ENCODE results near the gene PPRC1.

The PPRC1 gene

DNA sequence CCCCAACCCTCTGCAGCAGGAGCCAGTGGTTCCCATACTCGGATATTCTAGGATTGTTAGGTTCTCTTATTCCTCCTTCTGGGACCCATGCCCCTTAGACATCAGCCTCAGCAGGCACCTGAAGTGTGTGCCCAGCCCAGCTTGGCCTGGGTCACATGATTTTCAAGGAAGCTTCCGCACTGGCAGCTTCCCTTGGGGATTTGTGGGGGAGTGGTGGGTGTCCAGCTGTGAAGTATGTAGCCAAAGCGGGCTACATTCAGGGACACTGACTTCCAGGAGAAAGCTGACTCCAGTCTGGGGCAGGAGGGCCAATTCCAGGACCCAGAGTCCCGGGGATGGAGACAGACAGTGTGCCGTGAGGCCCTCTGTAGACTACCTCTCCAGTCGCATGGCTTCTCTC lies 14.0 kb upstream of the PPRC1 start:
- peak overlapping the region; percentile 76 for H3K4me3 ChIP-seq (ENCODE audit: low read depth, low read length)

DNA sequence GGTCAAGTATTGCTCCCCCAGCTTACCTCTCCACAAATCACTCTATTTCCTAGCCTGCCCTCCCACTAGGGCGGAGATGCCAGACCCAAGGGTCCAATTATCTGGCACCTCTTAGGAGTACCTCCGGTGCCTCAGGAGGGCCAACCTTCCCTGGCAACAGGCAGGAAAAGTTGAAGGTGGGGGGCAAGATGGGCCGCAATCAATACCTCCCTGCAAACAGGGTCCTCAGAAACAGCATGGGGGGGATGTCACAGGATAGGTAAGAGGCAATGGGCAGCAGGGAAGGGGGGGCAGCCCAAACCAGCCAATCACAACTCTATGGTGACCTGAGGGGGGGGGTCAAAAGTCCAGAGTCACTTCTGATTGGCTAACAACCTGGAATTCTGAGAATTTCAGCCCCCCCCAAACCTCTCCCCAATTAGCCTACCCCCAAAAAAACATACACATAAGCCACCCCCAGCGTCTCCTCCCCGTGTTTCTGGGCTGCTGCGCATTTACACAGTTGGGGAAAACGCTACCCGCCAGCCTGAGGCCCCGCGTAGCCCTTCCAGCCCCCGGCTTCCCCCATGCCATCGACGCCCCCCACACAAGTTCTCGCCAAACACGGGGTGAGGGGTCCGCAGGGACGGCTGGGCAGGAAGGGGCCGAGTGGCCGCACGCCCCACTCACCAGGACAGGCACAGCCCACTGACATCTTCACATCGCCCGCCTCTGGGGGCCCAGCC lies 13.3 kb upstream of the PPRC1 start:
- peak overlapping the region; percentile 76 for H3K4me3 ChIP-seq (ENCODE audit: low read depth, low read length)

GRCh38 chr10:102120142-102120990 lies 12.5 kb upstream of the PPRC1 start, which contains the start of gene LDB1:
TSS of gene LDB1 (minus strand) at chr10:102120368. CDS start at chr10:102120110, 258 bp downstream.
- peak within 1 kb of the TSS; percentile 76 for H3K4me3 ChIP-seq (ENCODE audit: low read depth, low read length)

DNA sequence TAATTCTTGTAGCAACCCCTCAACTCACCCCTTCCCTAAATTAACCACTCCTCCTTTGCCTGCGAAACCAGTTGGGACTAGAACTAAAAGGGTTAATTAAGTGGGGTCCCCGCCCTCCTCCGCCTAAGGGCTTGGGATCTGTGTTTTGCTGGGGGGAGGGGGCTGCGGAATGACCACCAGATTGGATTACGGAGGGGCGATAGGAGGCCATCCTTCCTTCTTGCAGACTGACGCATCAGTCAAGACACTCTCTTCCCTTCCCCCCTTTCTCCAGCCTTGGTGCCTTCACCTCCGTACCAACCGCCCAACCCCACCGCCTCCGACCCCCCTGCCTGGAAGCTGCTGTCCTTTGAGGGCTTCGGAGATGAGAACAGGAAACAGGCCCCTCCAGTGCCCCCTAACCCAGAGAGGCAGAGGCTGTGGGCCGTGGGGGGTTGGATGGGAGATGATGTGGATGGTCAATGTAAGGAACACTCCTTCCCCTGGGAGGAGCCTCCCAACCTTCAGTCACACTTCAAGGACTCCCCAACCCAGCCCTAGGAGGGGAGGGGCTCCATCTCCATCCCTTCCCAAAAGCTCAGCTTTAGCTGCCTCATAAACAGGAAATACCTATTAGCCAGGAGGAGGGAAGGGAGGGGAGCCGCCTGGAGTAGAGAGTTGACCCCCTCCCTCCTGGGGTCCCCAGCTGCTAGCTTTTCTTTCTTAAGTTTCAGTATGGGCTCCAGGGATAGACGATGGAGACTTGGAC lies 11.7 kb upstream of the PPRC1 start:
- peak overlapping the region; percentile 76 for H3K4me3 ChIP-seq (ENCODE audit: low read depth, low read length)

- peak overlapping the region; percentile 76 for H3K4me3 ChIP-seq (ENCODE audit: low read depth, low read length)
Measured at GRCh38 chr10:102121739-102122372, 11.0 kb upstream of the PPRC1 start.

DNA sequence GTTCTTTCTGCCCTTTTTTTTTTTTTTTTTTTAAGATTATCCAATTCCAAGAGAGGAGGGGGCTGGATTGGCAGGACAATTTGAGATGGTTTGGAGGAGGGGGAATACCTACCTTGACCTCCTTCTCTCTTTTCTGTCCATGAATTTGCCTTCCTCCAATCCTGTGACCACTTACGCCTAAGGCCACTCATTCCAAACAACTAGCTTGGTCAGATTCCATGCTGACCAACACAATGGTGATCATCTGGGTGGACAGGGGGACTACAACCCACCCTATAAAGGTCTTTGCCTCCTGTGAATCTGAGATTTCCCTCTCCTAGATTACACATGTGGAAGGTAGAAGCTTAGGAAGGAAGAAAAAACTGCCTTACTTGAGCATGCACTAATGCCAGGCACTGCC lies 10.4 kb upstream of the PPRC1 start:
- no peak overlapping the region for H3K4me3 ChIP-seq (ENCODE audit: low read depth, low read length)

- no peak overlapping the region for H3K4me3 ChIP-seq (ENCODE audit: low read depth, low read length)
Measured at GRCh38 chr10:102123223-102123622, 9.6 kb upstream of the PPRC1 start.

- H3K4me3 ChIP-seq (ENCODE audit: low read depth, low read length): no peak overlapping the region
Measured at GRCh38 chr10:102131286-102132170, 1.3 kb upstream of the PPRC1 start.

DNA sequence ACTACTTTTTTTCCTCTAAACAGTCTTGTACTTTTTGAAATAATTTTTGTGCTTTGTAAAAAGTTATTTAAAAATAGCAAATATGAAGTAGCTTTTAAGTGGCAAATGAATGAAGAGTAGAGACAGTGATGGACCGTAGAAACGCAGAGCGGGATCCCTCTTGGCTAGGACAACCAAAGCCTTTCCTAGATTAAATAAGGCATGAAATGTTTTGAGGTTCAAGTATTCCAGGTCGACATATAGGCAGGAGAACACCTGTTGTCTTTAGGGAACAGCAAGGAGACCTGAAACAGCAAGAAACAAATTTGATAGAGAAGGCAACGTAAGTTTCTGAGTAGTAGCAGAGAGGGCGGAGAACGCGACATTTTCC lies 662 bp upstream of the PPRC1 start:
- H3K4me3 ChIP-seq (ENCODE audit: low read depth, low read length): peak overlapping the region; percentile 95

GRCh38 chr10:102133373-102134195 lies 744 bp downstream of the PPRC1 start:
- peak overlapping the region; percentile 95 for H3K4me3 ChIP-seq (ENCODE audit: low read depth, low read length)

- H3K4me3 ChIP-seq (ENCODE audit: low read depth, low read length): peak overlapping the region; percentile 95
Measured at GRCh38 chr10:102134416-102134815, 1.6 kb downstream of the PPRC1 start.

- H3K4me3 ChIP-seq (ENCODE audit: low read depth, low read length): no peak overlapping the region
Measured at GRCh38 chr10:102135956-102136526, 3.2 kb downstream of the PPRC1 start.

GRCh38 chr10:102139281-102140110 lies 6.7 kb downstream of the PPRC1 start:
- no peak overlapping the region for H3K4me3 ChIP-seq (ENCODE audit: low read depth, low read length)

DNA sequence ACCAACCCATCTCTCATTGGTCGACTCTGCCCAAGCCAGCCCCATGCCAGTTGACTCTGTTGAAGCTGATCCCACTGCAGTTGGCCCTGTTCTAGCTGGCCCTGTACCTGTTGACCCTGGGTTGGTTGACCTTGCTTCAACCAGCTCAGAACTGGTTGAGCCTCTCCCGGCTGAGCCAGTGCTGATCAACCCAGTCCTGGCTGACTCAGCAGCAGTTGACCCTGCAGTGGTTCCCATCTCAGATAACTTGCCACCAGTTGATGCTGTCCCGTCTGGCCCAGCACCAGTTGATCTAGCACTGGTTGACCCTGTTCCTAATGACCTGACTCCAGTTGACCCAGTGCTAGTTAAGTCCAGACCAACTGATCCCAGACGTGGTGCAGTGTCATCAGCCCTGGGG lies 7.4 kb downstream of the PPRC1 start:
- H3K4me3 ChIP-seq (ENCODE audit: low read depth, low read length): no peak overlapping the region

GRCh38 chr10:102140913-102141540 lies 8.2 kb downstream of the PPRC1 start:
- no peak overlapping the region for H3K4me3 ChIP-seq (ENCODE audit: low read depth, low read length)

- no peak overlapping the region for H3K4me3 ChIP-seq (ENCODE audit: low read depth, low read length)
Measured at GRCh38 chr10:102141583-102142107, 8.8 kb downstream of the PPRC1 start.

DNA sequence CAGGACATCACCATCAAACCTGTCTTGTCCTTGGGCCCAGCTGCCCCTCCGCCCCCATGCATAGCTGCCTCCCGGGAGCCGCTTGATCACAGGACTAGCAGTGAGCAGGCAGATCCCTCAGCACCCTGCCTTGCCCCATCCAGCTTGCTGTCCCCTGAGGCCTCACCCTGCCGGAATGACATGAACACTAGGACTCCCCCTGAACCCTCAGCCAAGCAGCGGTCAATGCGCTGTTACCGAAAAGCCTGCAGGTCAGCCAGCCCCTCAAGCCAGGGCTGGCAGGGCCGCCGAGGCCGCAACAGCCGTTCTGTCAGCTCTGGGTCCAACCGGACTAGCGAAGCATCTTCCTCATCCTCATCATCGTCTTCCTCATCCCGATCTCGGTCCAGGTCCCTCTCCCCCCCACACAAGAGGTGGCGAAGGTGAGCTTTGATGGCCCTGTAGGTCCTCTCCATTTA lies 14.2 kb downstream of the PPRC1 start:
- no peak overlapping the region for H3K4me3 ChIP-seq (ENCODE audit: low read depth, low read length)

Data from iPS-11a (cell line).